Activated T-cell treated with anti-CD3 and anti-CD28 coated beads, Interleukin-2, amount 50 U/mL, for 4 hours (primary cell): ENCODE results near the gene DGCR6L. TPM values are rescaled to one million over a fixed set of nuclear protein-coding genes. Genes with fewer than 3 reads are reported as not detected.
A peak's percentile ranks its signal among the peaks of the same experiment; 100 is the strongest.
"Not testable (repeated sequence)": the region's sequence is repeated elsewhere in the genome, so short reads cannot be mapped to it uniquely, and the experiment has no call there.

Experiments used
- ATAC-seq, 2 donors: fragments of 200-7000 bp; cut with Tn5 transposase; one replicate each; pipeline ENCODE4 v1.10.0; 2021
- DNase-seq: peaks from one replicate; pipeline ENCODE4 v3.0.0-alpha.2; 2020
- H3K27me3 Mint-ChIP-seq: one replicate; pipeline ENCODE4 v1.8.0; 2021; ENCODE audit warnings: low read depth, mixed read lengths
- H3K36me3 Mint-ChIP-seq: one replicate; pipeline ENCODE4 v1.8.0; 2022; ENCODE audit warnings: mixed read lengths; ENCODE audit not compliant: insufficient read depth
- H3K4me1 Mint-ChIP-seq: one replicate; pipeline ENCODE4 v1.8.0; 2021; ENCODE audit warnings: low read depth, mixed read lengths
- H3K4me3 Mint-ChIP-seq: one replicate; pipeline ENCODE4 v1.8.0; 2021; ENCODE audit warnings: mild to moderate bottlenecking, moderate library complexity, mixed read lengths
- H3K9me3 Mint-ChIP-seq: one replicate; pipeline ENCODE4 v1.8.0; 2021; ENCODE audit warnings: mixed read lengths
- total RNA-seq, 3 donors: library from RNA; stranded (reverse); gene quantifications; one replicate each; pipeline ENCODE4 v1.2.1, GENCODE V29; 2021

DGCR6L gene
- total RNA-seq, 3 donors from 2014 or later: 30.3 to 38.1 (median 33.2) TPM

DNA sequence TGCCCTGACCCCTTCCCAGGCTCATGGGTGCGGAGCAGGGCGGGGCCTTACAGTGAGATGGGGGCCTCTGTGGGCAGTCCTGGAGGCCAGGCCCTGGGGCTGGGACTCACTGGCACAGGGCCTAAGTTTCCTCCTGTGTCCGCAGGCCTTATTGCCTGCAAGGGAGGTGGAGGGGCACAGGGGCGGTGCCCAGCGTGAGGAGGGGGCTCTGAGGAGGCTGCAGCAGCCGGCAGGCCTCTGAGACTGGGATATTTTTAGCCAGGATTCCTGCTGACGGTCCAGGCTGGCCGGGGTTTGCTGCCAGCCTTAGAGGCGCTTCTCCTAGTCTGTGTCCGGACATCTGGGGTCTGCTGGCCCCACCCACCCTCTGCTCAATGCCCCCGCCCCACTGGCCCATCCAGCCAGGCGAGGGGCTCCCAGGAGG, 46.1 kb downstream of the DGCR6L start:
- no peaks in the 10 kb centered on the region for H3K9me3 Mint-ChIP-seq
- no peaks in the 10 kb centered on the region for H3K27me3 Mint-ChIP-seq
- DNase-seq: no peak
- H3K4me3 Mint-ChIP-seq: no peak overlapping the region
- H3K36me3 Mint-ChIP-seq: no peaks in the 10 kb centered on the region
- ATAC-seq: no peak
- peaks cover under 1% of the 10 kb centered on the region for H3K4me1 Mint-ChIP-seq

DNA sequence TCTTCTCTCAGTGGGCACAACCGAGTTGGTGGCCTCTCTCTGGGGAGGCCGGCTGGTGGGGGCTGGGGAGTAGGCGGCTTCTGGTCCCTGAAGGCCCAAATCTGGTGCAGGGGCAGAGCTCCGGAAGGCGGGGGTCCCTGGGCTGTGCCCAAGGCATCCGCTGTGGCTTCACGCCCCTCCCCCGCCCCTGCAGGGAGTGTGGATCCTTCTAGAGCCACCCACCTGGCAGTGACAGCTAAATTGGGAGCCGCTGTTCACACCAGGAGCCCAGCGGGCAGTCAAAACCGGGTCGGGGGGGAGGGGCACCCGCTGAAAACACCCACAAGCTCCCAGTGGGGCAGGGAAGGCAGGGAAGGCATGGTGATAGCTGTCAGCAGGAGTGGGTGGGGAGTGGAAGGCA, 47.2 kb downstream of the DGCR6L start:
- Mint-ChIP-seq H3K4me3 (no peak overlapping the region), H3K9me3 (no peaks in the 10 kb centered on the region), H3K36me3 (no peaks in the 10 kb centered on the region), H3K4me1 (peaks cover 2% of the 10 kb centered on the region), H3K27me3 (no peaks in the 10 kb centered on the region)
- no peak for ATAC-seq
- DNase-seq: no peak

DNA sequence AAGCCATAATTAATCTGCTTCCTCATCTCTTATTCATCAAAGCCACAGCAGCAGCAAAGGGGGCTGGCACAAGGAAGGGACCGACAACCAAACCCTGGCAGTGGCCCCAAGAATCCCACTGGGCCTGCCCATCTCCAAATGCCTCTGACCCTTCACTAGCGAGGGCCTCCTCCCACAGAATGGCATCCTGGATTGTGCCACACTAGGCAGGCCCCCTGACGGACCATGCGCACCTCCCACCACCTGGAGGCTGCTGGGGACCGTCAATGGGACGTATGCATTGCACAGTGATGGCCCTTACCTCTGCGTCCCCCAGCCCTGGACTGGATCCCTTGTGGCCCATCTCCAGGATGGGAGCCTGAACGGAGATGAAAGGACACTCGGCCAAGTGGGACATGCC, 47.7 kb downstream of the DGCR6L start:
- H3K4me1 Mint-ChIP-seq: peaks cover 2% of the 10 kb centered on the region
- ATAC-seq: no peak
- no peaks in the 10 kb centered on the region for H3K9me3 Mint-ChIP-seq
- no peak for DNase-seq
- H3K4me3 Mint-ChIP-seq: no peak overlapping the region
- H3K27me3 Mint-ChIP-seq: no peaks in the 10 kb centered on the region
- no peaks in the 10 kb centered on the region for H3K36me3 Mint-ChIP-seq

DNA sequence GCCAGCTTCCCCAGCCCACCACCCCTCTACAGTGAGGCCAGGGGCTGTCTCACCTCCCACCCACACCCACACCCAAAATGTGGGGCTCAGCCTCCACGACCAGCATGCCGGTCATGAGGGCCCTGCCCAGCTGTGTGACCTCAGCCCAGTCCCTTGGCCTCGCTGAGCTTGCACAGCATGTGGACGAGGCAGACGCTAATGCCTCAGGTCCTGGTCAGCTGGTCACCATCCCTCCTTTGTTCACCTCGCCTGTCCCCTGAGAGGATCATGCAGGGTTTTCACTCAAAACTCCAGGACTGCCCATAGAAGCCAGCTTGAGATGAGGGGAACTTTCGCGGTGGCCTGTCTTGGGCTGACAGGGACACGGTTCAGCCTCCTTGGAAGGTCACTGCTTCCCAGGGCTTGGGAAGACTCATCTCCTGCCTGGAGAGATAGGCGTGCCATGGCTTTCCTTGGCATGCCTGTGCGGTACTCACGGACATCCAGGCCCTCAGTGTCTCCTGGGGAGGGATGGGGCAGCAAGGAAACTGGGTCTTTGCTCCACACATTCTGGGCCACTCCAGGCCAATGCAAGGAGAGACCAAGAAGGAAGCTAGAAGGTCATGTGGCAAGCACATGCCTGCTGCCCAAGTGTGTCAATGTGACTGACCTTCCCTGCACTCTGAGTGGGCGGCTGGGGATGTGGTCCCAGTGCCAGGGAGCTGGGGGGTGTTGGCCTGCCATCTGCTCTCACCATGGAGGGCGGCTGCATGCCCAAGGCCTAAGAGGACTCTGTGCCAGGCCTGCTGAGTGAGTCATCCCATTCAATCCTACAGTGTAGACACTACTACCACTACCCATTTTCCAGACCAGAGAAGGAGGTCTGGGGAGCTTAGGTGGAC, 48.5 kb downstream of the DGCR6L start:
- Mint-ChIP-seq H3K36me3 (no peaks in the 10 kb centered on the region), H3K4me3 (no peak overlapping the region), H3K27me3 (no peaks in the 10 kb centered on the region), H3K9me3 (no peaks in the 10 kb centered on the region), H3K4me1 (peaks cover 5% of the 10 kb centered on the region)
- ATAC-seq: no peak
- no peak for DNase-seq

DNA sequence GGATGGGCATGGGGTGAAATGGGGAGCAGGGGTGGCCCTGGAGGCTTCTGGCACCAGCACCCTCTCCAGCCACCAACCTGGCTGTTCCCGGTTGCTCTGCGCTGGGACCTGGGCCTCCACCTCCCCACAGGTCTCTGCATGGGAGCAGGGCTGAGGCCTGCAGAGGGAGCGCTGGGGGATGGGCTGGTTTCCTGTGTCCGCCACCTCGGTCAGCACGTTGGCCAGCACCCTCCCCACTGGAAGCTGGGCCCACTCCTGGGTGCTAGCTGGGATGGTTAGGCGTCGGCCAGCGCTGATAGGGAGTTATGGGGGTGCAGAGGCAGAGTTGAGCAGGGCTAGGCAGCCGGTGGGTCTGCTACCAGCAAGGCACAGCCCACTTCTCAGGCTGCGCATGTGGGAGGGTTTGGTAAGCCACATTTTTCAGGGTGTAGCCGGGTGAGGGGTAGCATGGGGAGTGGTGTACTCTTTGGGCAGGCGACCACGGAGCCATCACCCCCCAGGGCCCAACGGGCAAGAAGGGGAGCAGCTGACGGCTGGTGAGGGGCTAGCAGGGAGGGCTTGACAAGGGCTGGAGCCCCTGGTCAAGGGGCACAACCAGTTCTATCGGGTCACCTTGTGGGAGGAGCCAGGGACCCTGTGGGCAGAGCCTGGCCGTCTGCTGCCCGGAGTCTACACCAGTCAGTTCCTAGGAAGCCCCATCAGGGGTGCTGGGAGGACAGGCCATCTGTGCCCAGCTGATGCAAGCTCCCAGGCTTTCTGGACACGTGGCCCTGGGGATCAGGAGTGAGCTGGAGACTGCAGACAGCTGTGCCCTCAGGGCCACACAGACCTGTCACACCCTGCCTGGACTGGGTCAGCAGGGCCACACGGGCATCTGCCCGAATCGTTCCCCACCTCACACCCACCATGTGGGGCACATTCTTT, 49.4 kb downstream of the DGCR6L start:
- H3K36me3 Mint-ChIP-seq, H3K9me3 Mint-ChIP-seq, H3K27me3 Mint-ChIP-seq, ATAC-seq, H3K4me3 Mint-ChIP-seq, DNase-seq, H3K4me1 Mint-ChIP-seq: not testable (repeated sequence)

DNA sequence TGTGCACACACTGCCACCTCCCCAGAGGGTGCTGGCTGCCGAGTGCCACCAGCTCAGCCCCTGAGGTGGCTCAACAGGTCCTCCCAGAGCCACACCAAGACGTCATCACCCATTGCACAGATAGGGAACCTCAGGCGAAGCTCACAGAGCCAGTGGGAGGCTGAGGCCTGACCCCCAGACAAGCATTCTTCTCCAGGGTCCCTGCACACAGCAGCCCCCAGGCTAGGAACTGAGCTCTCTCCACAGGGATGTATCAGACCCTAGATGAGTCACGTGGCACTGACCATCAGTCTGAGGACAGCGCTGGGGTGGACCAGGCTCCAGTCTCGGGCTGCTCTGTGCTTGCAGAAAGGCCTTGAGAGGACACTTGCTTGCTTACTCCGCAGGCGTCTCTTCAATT, 50.2 kb downstream of the DGCR6L start:
- peak overlapping the region; percentile 19 for H3K4me3 Mint-ChIP-seq
- not testable (repeated sequence) for ATAC-seq, DNase-seq, H3K27me3 Mint-ChIP-seq, H3K36me3 Mint-ChIP-seq, H3K9me3 Mint-ChIP-seq, H3K4me1 Mint-ChIP-seq

DNA sequence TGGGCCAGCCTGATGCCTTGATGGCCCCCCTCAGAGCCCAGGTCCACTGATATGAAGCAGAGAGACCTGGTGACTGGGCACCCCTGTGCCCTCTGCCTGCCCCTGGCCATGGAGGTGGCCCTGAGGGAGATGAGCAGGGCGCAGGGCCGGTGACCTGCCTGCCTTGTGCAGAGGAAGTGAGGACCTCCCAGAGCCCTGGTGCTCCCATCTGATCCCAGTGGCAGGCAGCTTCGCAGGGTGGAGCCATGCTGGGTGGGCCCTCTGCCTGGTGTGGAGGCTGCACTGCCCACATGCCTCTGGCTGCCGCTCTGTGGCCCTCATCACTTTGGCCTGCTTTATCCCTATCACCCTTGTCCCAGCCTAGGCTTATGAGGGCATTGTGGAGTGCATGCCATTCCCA, 50.7 kb downstream of the DGCR6L start:
- DNase-seq, H3K4me1 Mint-ChIP-seq, H3K9me3 Mint-ChIP-seq, H3K27me3 Mint-ChIP-seq, ATAC-seq, H3K4me3 Mint-ChIP-seq, H3K36me3 Mint-ChIP-seq: not testable (repeated sequence)

DNA sequence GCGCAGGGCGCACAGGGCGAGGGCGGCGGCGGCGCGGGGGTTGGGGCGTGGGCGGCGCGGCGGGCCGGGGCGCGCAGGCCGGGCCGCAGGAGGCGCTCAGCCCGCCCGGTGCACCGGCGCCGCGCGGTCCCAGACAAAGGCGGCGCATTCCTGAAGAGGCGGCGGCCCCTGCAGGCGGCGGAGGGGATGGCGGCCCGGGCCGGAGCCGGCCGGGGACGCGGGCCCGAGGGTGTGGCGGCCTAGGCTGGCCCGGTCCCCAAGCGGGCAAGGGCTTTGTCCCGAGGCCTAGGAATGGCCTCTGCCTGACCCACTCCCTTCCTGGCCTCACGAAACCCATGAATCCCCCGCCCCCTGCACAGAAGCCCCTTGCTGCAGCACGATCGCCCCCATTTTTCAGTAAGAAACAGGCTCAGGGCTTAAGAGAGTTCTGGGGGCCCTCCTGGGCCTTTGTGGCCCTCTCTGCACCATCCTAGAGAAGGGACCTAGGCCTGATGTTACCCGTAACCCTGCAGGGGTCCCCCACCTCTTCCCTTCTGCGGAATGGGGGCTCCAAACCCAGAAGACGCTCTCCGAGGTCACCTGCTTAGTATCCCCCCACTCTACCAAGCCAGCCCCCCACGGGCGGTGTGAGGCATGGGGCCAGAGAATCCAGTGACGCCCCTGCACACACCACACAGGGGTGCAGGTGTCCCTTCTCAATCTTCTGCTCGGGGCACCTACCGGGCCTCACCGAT, 51.4 kb downstream of the DGCR6L start, which contains the start of gene RTN4R:
Gene RTN4R (minus strand): TSS at position 40 of the 734 bp plus-strand sequence. CDS start 226 bp downstream, outside the sequence.
- Mint-ChIP-seq H3K27me3 (no peaks in the 10 kb centered on the region), H3K36me3 (no peaks in the 10 kb centered on the region), H3K9me3 (no peaks in the 10 kb centered on the region), H3K4me3 (peak within 1 kb of the TSS; percentile 71), H3K4me1 (peaks cover 5% of the 10 kb centered on the region)
- DNase-seq (peak; percentile 32), ATAC-seq (peak; percentile 88)

DNA sequence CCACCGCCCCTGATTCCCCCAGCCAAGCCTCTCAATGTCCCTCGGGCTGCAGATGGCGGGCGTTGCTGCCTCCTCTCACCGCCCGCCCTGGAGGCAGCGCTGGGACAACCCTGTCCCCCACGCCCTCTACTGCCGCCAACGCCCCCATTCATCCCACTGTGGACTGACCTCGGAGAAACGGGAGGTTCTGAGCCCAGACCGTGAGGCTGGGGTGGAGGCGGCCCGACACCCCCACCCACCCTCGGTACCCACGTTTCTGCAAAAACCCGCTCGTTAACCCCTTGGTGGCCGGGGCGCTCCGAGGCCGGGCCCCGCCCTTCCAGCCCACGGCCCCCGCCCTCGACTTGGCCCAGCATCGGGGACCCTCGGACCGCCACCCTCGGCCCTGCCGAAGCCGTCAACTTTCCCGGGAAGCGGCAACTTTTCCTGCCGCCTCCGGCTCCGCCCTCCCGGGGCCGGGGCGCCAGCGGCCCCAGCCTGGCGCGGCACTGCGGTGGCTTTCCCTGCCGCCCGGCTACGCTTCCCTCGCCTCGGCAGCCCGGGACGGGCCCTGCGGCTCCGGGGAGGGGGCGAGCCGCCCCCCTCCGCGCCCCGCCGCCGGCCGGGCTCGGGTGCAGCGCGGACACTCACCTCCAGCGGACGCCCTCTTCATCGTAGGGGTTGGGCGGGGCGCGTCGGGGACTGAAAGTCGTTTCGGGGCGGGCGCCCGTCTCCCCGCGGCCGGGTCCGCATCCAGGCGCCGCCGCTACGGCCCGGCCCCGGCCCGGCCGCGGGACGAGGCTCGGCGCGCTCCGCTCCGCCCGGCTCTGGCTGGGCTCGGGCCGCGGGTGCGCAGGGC, 52.2 kb downstream of the DGCR6L start:
- DNase-seq (no peak), ATAC-seq (peak in 1 of 2 donors; percentile 9)
- Mint-ChIP-seq H3K9me3 (no peaks in the 10 kb centered on the region), H3K4me3 (peak overlapping the region; percentile 62), H3K27me3 (no peaks in the 10 kb centered on the region), H3K36me3 (no peaks in the 10 kb centered on the region), H3K4me1 (peaks cover 5% of the 10 kb centered on the region)

DNA sequence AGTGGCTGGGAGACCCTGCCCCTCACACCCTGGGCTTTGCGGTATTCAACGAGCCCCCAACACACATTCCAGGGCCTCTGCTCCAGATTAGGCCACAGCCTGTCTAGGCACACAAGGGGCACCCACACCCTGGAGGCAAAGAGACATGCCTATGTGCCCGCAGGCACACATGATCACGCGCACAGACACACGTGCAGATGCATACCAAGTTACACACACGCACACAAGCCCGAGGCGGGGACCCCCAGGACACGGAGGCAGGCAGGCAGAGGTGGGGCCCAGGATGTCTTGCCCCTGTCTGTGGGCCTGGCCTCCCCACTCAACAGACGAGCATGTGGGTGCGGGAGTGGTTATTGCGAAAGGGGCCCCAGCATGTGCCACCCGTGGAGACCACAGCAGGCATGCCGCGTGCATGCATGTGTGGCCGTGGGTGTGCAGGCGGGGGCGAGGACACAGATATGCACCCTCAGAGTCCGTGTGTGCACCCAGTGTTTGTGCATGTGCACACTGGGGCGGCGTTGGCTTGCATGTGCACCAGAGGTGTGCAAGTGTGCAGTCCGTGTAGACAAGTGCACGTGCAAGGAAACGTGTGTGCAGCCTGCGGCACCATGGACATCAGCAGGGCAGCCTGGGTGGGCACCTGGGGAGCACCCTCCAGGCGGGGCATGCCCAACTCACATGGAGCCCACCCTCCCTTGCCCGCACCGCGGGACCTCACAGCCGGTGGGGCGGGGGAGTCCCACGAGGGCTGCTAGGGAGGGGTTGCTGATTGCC, 53.0 kb downstream of the DGCR6L start:
- not testable (repeated sequence) for ATAC-seq, H3K27me3 Mint-ChIP-seq, H3K9me3 Mint-ChIP-seq, H3K4me1 Mint-ChIP-seq, DNase-seq, H3K36me3 Mint-ChIP-seq
- peak overlapping the region; percentile 62 for H3K4me3 Mint-ChIP-seq

DNA sequence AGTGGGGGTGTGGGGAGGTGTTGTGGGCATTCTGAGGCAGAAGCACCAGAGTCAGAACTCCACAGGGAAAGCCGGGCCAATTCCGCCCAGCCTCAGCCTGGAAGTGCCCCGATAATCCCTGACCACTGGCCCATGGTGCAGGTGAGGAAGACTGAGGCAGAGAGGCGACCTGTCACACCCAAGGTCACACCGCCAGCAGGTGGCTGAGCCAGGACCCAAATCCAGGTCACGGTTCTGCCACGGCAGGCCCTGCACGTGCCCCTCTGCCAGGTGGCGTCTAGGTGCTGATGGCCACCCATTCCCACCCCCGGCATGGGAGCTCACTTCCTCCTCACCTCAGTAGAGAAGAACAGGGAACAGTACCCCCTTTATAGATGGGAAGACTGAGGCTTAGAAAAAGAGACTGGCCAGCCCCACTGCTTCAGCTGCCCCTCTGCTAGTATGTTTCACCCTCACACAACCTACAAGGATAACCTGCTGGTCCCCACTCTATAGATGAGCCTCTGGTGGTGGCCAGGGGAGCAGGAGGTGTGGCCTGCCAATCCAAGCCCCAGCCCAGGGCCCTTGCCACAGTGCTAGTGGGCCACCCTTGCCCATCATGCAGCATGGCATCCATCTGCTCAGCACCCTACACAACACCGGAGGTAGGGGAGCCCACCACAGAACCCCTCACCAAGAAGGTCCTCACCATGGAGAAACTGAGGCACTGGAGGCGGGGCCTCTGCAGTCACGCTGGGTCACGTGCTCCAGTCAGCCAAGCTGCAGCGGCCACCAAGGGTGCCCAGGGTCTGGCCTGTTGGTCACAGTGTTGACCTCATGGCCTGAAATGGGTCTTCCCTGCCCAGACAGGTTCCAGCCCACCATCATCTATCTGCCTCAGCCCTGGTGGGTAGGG, 53.8 kb downstream of the DGCR6L start:
- H3K27me3 Mint-ChIP-seq, H3K9me3 Mint-ChIP-seq, ATAC-seq: not testable (repeated sequence)

More for the DNA sequence above, 53.8 kb downstream of the DGCR6L start:
- H3K36me3 Mint-ChIP-seq, DNase-seq, H3K4me1 Mint-ChIP-seq: not testable (repeated sequence)
- H3K4me3 Mint-ChIP-seq: peak overlapping the region; percentile 62
